Measurements from ENCODE around the gene TOMM34. TPM values are rescaled to one million over a fixed set of nuclear protein-coding genes. Genes with fewer than 3 reads are reported as not detected.

Gene TOMM34
- total and polyA plus RNA-seq, 2 experiments from 2014 or later = 27.4 to 38.7 TPM

- peak; percentile 49 for DNase-seq (ENCODE audit: low spot score)
- H3K79me2 ChIP-seq (replicated peaks; ENCODE audit: insufficient read depth) = peaks cover 28% of the 10 kb centered on the region
- no peak overlapping the region for H3K27ac ChIP-seq (ENCODE audit: low read depth)
- Mint-ChIP-seq H3K27ac (no peak overlapping the region), H3K4me3 (peak overlapping the region; percentile 28; the same call in 1 of the 3 replicates), H3K9me3 (no peaks in the 10 kb centered on the region), H3K36me3 (ENCODE audit: low read depth) (peaks cover 8% of the 10 kb centered on the region; the same call in 2 of the 3 replicates), H3K27me3 (ENCODE audit: insufficient read depth, low read depth, poor library complexity) (peaks cover 17% of the 10 kb centered on the region), H3K4me1 (peaks cover 33% of the 10 kb centered on the region)
- peaks cover 5% of the 10 kb centered on the region for H3K36me3 ChIP-seq (ENCODE audit: insufficient read depth)
- peaks cover 33% of the 10 kb centered on the region for H3K4me1 ChIP-seq (ENCODE audit: insufficient read depth)
- no peaks in the 10 kb centered on the region for H3K9me2 ChIP-seq (ENCODE audit: insufficient read depth)
- ATAC-seq = no peak
- peaks cover 11% of the 10 kb centered on the region for H4K20me1 ChIP-seq (replicated peaks; ENCODE audit: insufficient read depth)
- no peak overlapping the region for H2AFZ ChIP-seq
- peak overlapping the region; percentile 85 for H3K4me2 ChIP-seq
- no peak overlapping the region; the same call in 1 of the 2 replicates for H3K4me3 ChIP-seq
- TF ChIP-seq ZNF114 (CRISPR knock-in tag; IDR thresholded peaks at IDR 0.05) = no peak
- no peak for TF ChIP-seq EZH2 (IDR thresholded peaks at IDR 0.05; ENCODE audit: low read depth, unreplicated experiment)
- TF ChIP-seq REST (IDR thresholded peaks at IDR 0.05; ENCODE audit: unreplicated experiment) = no peak
- H3K27me3 ChIP-seq (ENCODE audit: insufficient read depth) = peaks cover 42% of the 10 kb centered on the region
- peaks cover 6% of the 10 kb centered on the region; the same call in 1 of the 2 replicates for H3F3A ChIP-seq (replicated peaks; ENCODE audit: low read depth)
These were observed 1.0 kb upstream of the TOMM34 start for GRCh38 chr20:44961011-44961869.

- peaks cover 22% of the 10 kb centered on the region for H3K36me3 Mint-ChIP-seq (ENCODE audit: low read depth)
- peak overlapping the region; percentile 97 for H3K4me3 Mint-ChIP-seq
- H3K9me3 Mint-ChIP-seq = no peaks in the 10 kb centered on the region
- no peaks in the 10 kb centered on the region for H3K9me2 ChIP-seq (ENCODE audit: insufficient read depth)
- peaks cover 31% of the 10 kb centered on the region for H3K4me1 ChIP-seq (ENCODE audit: insufficient read depth)
- ATAC-seq (peak; percentile 17), DNase-seq (ENCODE audit: low spot score) (peak; percentile 33)
- H3K27ac ChIP-seq (ENCODE audit: low read depth) = no peak overlapping the region
- H3K79me2 ChIP-seq (replicated peaks; ENCODE audit: insufficient read depth) = peaks cover 28% of the 10 kb centered on the region
- peak overlapping the region; percentile 95 for H3K27ac Mint-ChIP-seq
- H3K4me2 ChIP-seq = peak overlapping the region; percentile 85
- H3K36me3 ChIP-seq (ENCODE audit: insufficient read depth) = peaks cover 15% of the 10 kb centered on the region
- H2AFZ ChIP-seq = peak overlapping the region; percentile 95
- peaks cover 30% of the 10 kb centered on the region for H3K4me1 Mint-ChIP-seq
- H3F3A ChIP-seq (replicated peaks; ENCODE audit: low read depth) = no peaks in the 10 kb centered on the region
- H3K27me3 ChIP-seq (ENCODE audit: insufficient read depth) = peaks cover 40% of the 10 kb centered on the region
- peaks cover 11% of the 10 kb centered on the region for H4K20me1 ChIP-seq (replicated peaks; ENCODE audit: insufficient read depth)
- peaks cover 14% of the 10 kb centered on the region for H3K27me3 Mint-ChIP-seq (ENCODE audit: insufficient read depth, low read depth, poor library complexity)
- H3K4me3 ChIP-seq = peak overlapping the region; percentile 85
- TF ChIP-seq ETS1 (IDR thresholded peaks at IDR 0.05) (no peak), ZNF114 (CRISPR knock-in tag; IDR thresholded peaks at IDR 0.05) (no peak), REST (IDR thresholded peaks at IDR 0.05; ENCODE audit: unreplicated experiment) (no peak), EZH2 (IDR thresholded peaks at IDR 0.05; ENCODE audit: low read depth, unreplicated experiment) (no peak), NANOG (IDR thresholded peaks at IDR 0.05; ENCODE audit: borderline replicate concordance) (no peak)
These were observed 527 bp downstream of the TOMM34 start for GRCh38 chr20:44959638-44960102.

Measured in GM23338 (cell line).